ENCODE data around the gene PDE3B.

The PDE3B gene

DNA sequence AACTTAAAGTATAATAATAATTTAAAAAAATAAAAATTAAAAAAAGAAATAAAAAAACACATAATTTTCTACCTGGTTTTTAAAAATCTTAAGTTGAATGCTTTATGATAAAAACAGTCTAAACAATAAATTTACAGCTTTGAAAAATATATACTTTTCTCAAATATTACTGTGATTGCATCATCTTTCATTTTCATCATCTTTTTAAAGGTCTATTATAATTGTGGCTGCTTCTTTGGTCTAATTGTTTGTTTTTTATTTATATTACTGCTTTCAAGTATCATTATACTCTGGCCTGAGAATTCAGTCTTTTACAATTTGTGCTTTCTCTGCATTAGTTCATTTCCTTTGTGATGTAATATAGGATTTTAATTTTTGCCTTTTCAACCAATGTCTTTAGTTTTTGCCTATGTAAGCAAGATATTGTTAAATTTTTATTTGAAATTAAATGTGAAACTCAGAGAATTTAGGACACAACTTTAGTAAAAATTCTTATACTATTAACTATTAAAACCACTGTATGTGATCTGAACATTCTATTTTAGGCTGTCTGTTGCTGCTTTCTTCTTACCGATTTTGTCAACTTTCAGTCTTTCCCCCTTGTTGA lies 241.2 kb downstream of the PDE3B start:
- no peak for ATAC-seq
- TF ChIP-seq GLIS3 (CRISPR knock-in tag; IDR thresholded peaks at IDR 0.05) (no peak), TCF4 (CRISPR knock-in tag; IDR thresholded peaks at IDR 0.05; ENCODE audit: borderline replicate concordance) (no peak), ZNF70 (CRISPR knock-in tag; IDR thresholded peaks at IDR 0.05) (no peak), OSR1 (CRISPR knock-in tag; IDR thresholded peaks at IDR 0.05) (no peak), ISL1 (CRISPR knock-in tag; IDR thresholded peaks at IDR 0.05) (no peak), PPARA (CRISPR knock-in tag; IDR thresholded peaks at IDR 0.05; ENCODE audit: borderline replicate concordance) (no peak), CREB5 (CRISPR knock-in tag; IDR thresholded peaks at IDR 0.05; ENCODE audit: low read depth) (no peak), TOX (CRISPR knock-in tag; IDR thresholded peaks at IDR 0.05; ENCODE audit: borderline replicate concordance) (no peak), ZFP3 (CRISPR knock-in tag; IDR thresholded peaks at IDR 0.05) (no peak), ZNF565 (CRISPR knock-in tag; conservative IDR thresholded peaks at IDR 0.05; ENCODE audit: low read depth) (no peak), BACH2 (CRISPR knock-in tag; IDR thresholded peaks at IDR 0.05; ENCODE audit: borderline replicate concordance) (no peak), POU6F1 (CRISPR knock-in tag; IDR thresholded peaks at IDR 0.05; ENCODE audit: borderline replicate concordance, low read depth) (no peak), ESRRG (CRISPR knock-in tag; IDR thresholded peaks at IDR 0.05) (no peak), PATZ1 (CRISPR knock-in tag; IDR thresholded peaks at IDR 0.05; ENCODE audit: borderline replicate concordance) (no peak), TSHZ2 (CRISPR knock-in tag; IDR thresholded peaks at IDR 0.05) (no peak), ZC3H10 (CRISPR knock-in tag; IDR thresholded peaks at IDR 0.05) (no peak)
- TF ChIP-seq, protein P1, sequence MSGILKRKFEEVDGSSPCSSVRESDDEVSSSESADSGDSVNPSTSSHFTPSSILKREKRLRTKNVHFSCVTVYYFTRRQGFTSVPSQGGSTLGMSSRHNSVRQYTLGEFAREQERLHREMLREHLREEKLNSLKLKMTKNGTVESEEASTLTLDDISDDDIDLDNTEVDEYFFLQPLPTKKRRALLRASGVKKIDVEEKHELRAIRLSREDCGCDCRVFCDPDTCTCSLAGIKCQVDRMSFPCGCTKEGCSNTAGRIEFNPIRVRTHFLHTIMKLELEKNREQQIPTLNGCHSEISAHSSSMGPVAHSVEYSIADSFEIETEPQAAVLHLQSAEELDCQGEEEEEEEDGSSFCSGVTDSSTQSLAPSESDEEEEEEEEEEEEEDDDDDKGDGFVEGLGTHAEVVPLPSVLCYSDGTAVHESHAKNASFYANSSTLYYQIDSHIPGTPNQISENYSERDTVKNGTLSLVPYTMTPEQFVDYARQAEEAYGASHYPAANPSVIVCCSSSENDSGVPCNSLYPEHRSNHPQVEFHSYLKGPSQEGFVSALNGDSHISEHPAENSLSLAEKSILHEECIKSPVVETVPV (CRISPR knock-in tag; IDR thresholded peaks at IDR 0.05), result no peak

DNA sequence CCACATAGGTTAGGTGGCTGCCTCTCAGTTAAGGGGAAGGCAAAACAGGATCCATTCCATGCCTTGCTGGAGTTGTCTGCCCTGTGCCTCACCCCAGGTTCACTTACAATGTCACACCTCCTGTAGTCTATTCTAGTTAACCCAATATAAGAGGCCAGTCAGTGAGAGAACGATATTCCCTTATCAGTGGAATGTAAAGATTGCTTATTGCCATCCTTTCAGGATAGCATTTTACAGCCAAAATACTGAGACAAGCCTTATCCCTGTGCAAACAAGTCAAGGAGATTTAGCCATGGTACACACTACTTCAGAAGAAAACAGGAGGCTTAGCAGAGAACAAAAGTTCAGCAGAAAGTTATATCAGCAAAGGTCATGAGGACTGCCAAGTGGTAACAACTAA lies 242.9 kb downstream of the PDE3B start:
- TF ChIP-seq GLIS3 (CRISPR knock-in tag; IDR thresholded peaks at IDR 0.05) (no peak), TCF4 (CRISPR knock-in tag; IDR thresholded peaks at IDR 0.05; ENCODE audit: borderline replicate concordance) (no peak), ZNF565 (CRISPR knock-in tag; conservative IDR thresholded peaks at IDR 0.05; ENCODE audit: low read depth) (no peak), TSHZ2 (CRISPR knock-in tag; IDR thresholded peaks at IDR 0.05) (no peak)
- ATAC-seq, result no peak

Measured in SK-N-SH treated with all-trans-retinoic acid at 6 μM for 48 hours (cell line).